ENCODE results near the gene KLF2.

Gene KLF2

GRCh38 chr19:16367261-16367683 lies 42.6 kb downstream of the KLF2 start:
- Histone ChIP-seq H3K9me3 (ENCODE audit: low read length) (no peaks in the 10 kb centered on the region), H3K27me3 (ENCODE audit: control insufficient read depth in 1 of 2, insufficient read depth in 2 of 2, low read length in 2 of 2) (no peaks in the 10 kb centered on the region), H3K36me3 (ENCODE audit: insufficient read depth, low read length) (no peaks in the 10 kb centered on the region), H3K4me3 (ENCODE audit: low read depth in 1 of 2, low read length in 2 of 2) (no peak overlapping the region), H3K9ac (ENCODE audit: low read length) (no peak overlapping the region), H3K27ac (ENCODE audit: low read depth, low read length) (no peak overlapping the region), H3K4me1 (ENCODE audit: insufficient read depth, low read length) (peaks cover 5% of the 10 kb centered on the region)

- no peaks in the 10 kb centered on the region for H3K36me3 ChIP-seq (ENCODE audit: insufficient read depth, low read length)
- H3K27ac ChIP-seq (ENCODE audit: low read depth, low read length) = no peak overlapping the region
- H3K4me3 ChIP-seq (ENCODE audit: low read depth in 1 of 2, low read length in 2 of 2) = no peak overlapping the region
- no peak overlapping the region for H3K9ac ChIP-seq (ENCODE audit: low read length)
- no peaks in the 10 kb centered on the region for H3K9me3 ChIP-seq (ENCODE audit: low read length)
- no peaks in the 10 kb centered on the region for H3K27me3 ChIP-seq (ENCODE audit: control insufficient read depth in 1 of 2, insufficient read depth in 2 of 2, low read length in 2 of 2)
- H3K4me1 ChIP-seq (ENCODE audit: insufficient read depth, low read length) = peaks cover 13% of the 10 kb centered on the region
These were observed 44.0 kb downstream of the KLF2 start for GRCh38 chr19:16368385-16369305.

GRCh38 chr19:16369306-16369663 lies 44.7 kb downstream of the KLF2 start:
- Histone ChIP-seq H3K27me3 (ENCODE audit: control insufficient read depth in 1 of 2, insufficient read depth in 2 of 2, low read length in 2 of 2) (no peaks in the 10 kb centered on the region), H3K4me3 (ENCODE audit: low read depth in 1 of 2, low read length in 2 of 2) (no peak overlapping the region), H3K4me1 (ENCODE audit: insufficient read depth, low read length) (peaks cover 13% of the 10 kb centered on the region), H3K27ac (ENCODE audit: low read depth, low read length) (no peak overlapping the region), H3K9me3 (ENCODE audit: low read length) (no peaks in the 10 kb centered on the region), H3K9ac (ENCODE audit: low read length) (no peak overlapping the region), H3K36me3 (ENCODE audit: insufficient read depth, low read length) (no peaks in the 10 kb centered on the region)

- H3K4me3 ChIP-seq (ENCODE audit: low read depth in 1 of 2, low read length in 2 of 2) = no peak overlapping the region
- H3K9me3 ChIP-seq (ENCODE audit: low read length) = no peaks in the 10 kb centered on the region
- H3K36me3 ChIP-seq (ENCODE audit: insufficient read depth, low read length) = peaks cover 5% of the 10 kb centered on the region
- H3K9ac ChIP-seq (ENCODE audit: low read length) = no peak overlapping the region
- H3K4me1 ChIP-seq (ENCODE audit: insufficient read depth, low read length) = peaks cover 13% of the 10 kb centered on the region
- H3K27ac ChIP-seq (ENCODE audit: low read depth, low read length) = no peak overlapping the region
- no peaks in the 10 kb centered on the region for H3K27me3 ChIP-seq (ENCODE audit: control insufficient read depth in 1 of 2, insufficient read depth in 2 of 2, low read length in 2 of 2)
These were observed 45.3 kb downstream of the KLF2 start for GRCh38 chr19:16369664-16370576.

- H3K27me3 ChIP-seq (ENCODE audit: control insufficient read depth in 1 of 2, insufficient read depth in 2 of 2, low read length in 2 of 2) = no peaks in the 10 kb centered on the region
- H3K27ac ChIP-seq (ENCODE audit: low read depth, low read length) = no peak overlapping the region
- no peaks in the 10 kb centered on the region for H3K9me3 ChIP-seq (ENCODE audit: low read length)
- peaks cover 10% of the 10 kb centered on the region for H3K36me3 ChIP-seq (ENCODE audit: insufficient read depth, low read length)
- no peak overlapping the region for H3K9ac ChIP-seq (ENCODE audit: low read length)
- H3K4me3 ChIP-seq (ENCODE audit: low read depth in 1 of 2, low read length in 2 of 2) = no peak overlapping the region
- peaks cover 13% of the 10 kb centered on the region for H3K4me1 ChIP-seq (ENCODE audit: insufficient read depth, low read length)
These were observed 46.2 kb downstream of the KLF2 start for GRCh38 chr19:16370641-16371391.

GRCh38 chr19:16371540-16371986 lies 46.9 kb downstream of the KLF2 start:
- Histone ChIP-seq H3K4me1 (ENCODE audit: insufficient read depth, low read length) (peaks cover 13% of the 10 kb centered on the region), H3K9ac (ENCODE audit: low read length) (no peak overlapping the region), H3K27ac (ENCODE audit: low read depth, low read length) (no peak overlapping the region)

GRCh38 chr19:16372065-16372915 lies 47.7 kb downstream of the KLF2 start:
- H3K36me3 ChIP-seq (ENCODE audit: insufficient read depth, low read length) = peaks cover 12% of the 10 kb centered on the region
- peaks cover 13% of the 10 kb centered on the region for H3K4me1 ChIP-seq (ENCODE audit: insufficient read depth, low read length)
- H3K4me3 ChIP-seq (ENCODE audit: low read depth in 1 of 2, low read length in 2 of 2) = no peak overlapping the region
- no peaks in the 10 kb centered on the region for H3K9me3 ChIP-seq (ENCODE audit: low read length)
- H3K27me3 ChIP-seq (ENCODE audit: control insufficient read depth in 1 of 2, insufficient read depth in 2 of 2, low read length in 2 of 2) = no peaks in the 10 kb centered on the region
- H3K27ac ChIP-seq (ENCODE audit: low read depth, low read length) = no peak overlapping the region
- H3K9ac ChIP-seq (ENCODE audit: low read length) = no peak overlapping the region

More at GRCh38 chr19:16371540-16371986, 46.9 kb downstream of the KLF2 start:
- no peaks in the 10 kb centered on the region for H3K27me3 ChIP-seq (ENCODE audit: control insufficient read depth in 1 of 2, insufficient read depth in 2 of 2, low read length in 2 of 2)
- H3K4me3 ChIP-seq (ENCODE audit: low read depth in 1 of 2, low read length in 2 of 2) = no peak overlapping the region
- no peaks in the 10 kb centered on the region for H3K9me3 ChIP-seq (ENCODE audit: low read length)
- peaks cover 10% of the 10 kb centered on the region for H3K36me3 ChIP-seq (ENCODE audit: insufficient read depth, low read length)

- Histone ChIP-seq H3K4me1 (ENCODE audit: insufficient read depth, low read length) (peaks cover 13% of the 10 kb centered on the region), H3K4me3 (ENCODE audit: low read depth in 1 of 2, low read length in 2 of 2) (no peak overlapping the region), H3K9me3 (ENCODE audit: low read length) (no peaks in the 10 kb centered on the region), H3K36me3 (ENCODE audit: insufficient read depth, low read length) (peaks cover 17% of the 10 kb centered on the region), H3K27ac (ENCODE audit: low read depth, low read length) (no peak overlapping the region), H3K9ac (ENCODE audit: low read length) (no peak overlapping the region), H3K27me3 (ENCODE audit: control insufficient read depth in 1 of 2, insufficient read depth in 2 of 2, low read length in 2 of 2) (no peaks in the 10 kb centered on the region)
These were observed 48.5 kb downstream of the KLF2 start for GRCh38 chr19:16373079-16373478.

- H3K4me3 ChIP-seq (ENCODE audit: low read depth in 1 of 2, low read length in 2 of 2) = no peak overlapping the region
- peaks cover 13% of the 10 kb centered on the region for H3K4me1 ChIP-seq (ENCODE audit: insufficient read depth, low read length)
- H3K36me3 ChIP-seq (ENCODE audit: insufficient read depth, low read length) = peaks cover 17% of the 10 kb centered on the region
- no peak overlapping the region for H3K9ac ChIP-seq (ENCODE audit: low read length)
- H3K9me3 ChIP-seq (ENCODE audit: low read length) = no peaks in the 10 kb centered on the region
- no peaks in the 10 kb centered on the region for H3K27me3 ChIP-seq (ENCODE audit: control insufficient read depth in 1 of 2, insufficient read depth in 2 of 2, low read length in 2 of 2)
- H3K27ac ChIP-seq (ENCODE audit: low read depth, low read length) = no peak overlapping the region
These were observed 48.9 kb downstream of the KLF2 start for GRCh38 chr19:16373532-16373931.

GRCh38 chr19:16373989-16374388 lies 49.4 kb downstream of the KLF2 start:
- H3K4me1 ChIP-seq (ENCODE audit: insufficient read depth, low read length) = peaks cover 13% of the 10 kb centered on the region
- H3K27ac ChIP-seq (ENCODE audit: low read depth, low read length) = no peak overlapping the region
- no peaks in the 10 kb centered on the region for H3K27me3 ChIP-seq (ENCODE audit: control insufficient read depth in 1 of 2, insufficient read depth in 2 of 2, low read length in 2 of 2)
- no peak overlapping the region for H3K4me3 ChIP-seq (ENCODE audit: low read depth in 1 of 2, low read length in 2 of 2)
- H3K36me3 ChIP-seq (ENCODE audit: insufficient read depth, low read length) = peaks cover 17% of the 10 kb centered on the region
- no peak overlapping the region for H3K9ac ChIP-seq (ENCODE audit: low read length)
- no peaks in the 10 kb centered on the region for H3K9me3 ChIP-seq (ENCODE audit: low read length)

All from muscle layer of colon (tissue), 2 donors.